ENCODE measurements around the gene OXSR1.
"Not testable (repeated sequence)": the region's sequence is repeated elsewhere in the genome, so short reads cannot be mapped to it uniquely, and the experiment has no call there.

Gene OXSR1

GRCh38 chr3:38275658-38276057 lies 110.3 kb downstream of the OXSR1 start:
- no peak for DNase-seq (ENCODE audit: low spot score in 2 of 2)
- H3K4me3 ChIP-seq: no peak overlapping the region
- no peaks in the 10 kb centered on the region for H3K36me3 ChIP-seq (replicated peaks)
- H3K4me1 ChIP-seq: 0 out of 2 replicates have a peak, but pooled peaks cover 3% of the 10 kb centered on the region
- in situ Hi-C loops (cut with MboI; ENCODE audit: low sequenced_read_pairs): no loop called here
- H3K9me3 ChIP-seq: no peaks in the 10 kb centered on the region
- H3K27me3 ChIP-seq (ENCODE audit: low read depth): no peaks in the 10 kb centered on the region

- Histone ChIP-seq H3K4me1 (0 out of 2 replicates have a peak, but pooled peaks cover 3% of the 10 kb centered on the region), H3K9me3 (no peaks in the 10 kb centered on the region), H3K27me3 (ENCODE audit: low read depth) (no peaks in the 10 kb centered on the region), H3K36me3 (replicated peaks) (no peaks in the 10 kb centered on the region), H3K4me3 (no peak overlapping the region)
- DNase-seq (ENCODE audit: low spot score in 2 of 2): no peak
- in situ Hi-C loops (cut with MboI; ENCODE audit: low sequenced_read_pairs): no loop called here
These were observed 111.0 kb downstream of the OXSR1 start for GRCh38 chr3:38276081-38276916.

GRCh38 chr3:38276917-38277630 lies 111.7 kb downstream of the OXSR1 start:
- no peaks in the 10 kb centered on the region for H3K36me3 ChIP-seq (replicated peaks)
- in situ Hi-C loops (cut with MboI; ENCODE audit: low sequenced_read_pairs): no loop called here
- H3K9me3 ChIP-seq: no peaks in the 10 kb centered on the region
- 0 out of 2 replicates have a peak, but pooled peaks cover 3% of the 10 kb centered on the region for H3K4me1 ChIP-seq
- H3K27me3 ChIP-seq (ENCODE audit: low read depth): no peaks in the 10 kb centered on the region
- H3K4me3 ChIP-seq: no peak overlapping the region
- no peak for DNase-seq (ENCODE audit: low spot score in 2 of 2)

- H3K36me3 ChIP-seq (replicated peaks): no peaks in the 10 kb centered on the region
- in situ Hi-C loops (cut with MboI; ENCODE audit: low sequenced_read_pairs): no loop called here
- no peak overlapping the region for H3K4me3 ChIP-seq
These were observed 113.5 kb downstream of the OXSR1 start for GRCh38 chr3:38278841-38279240.

GRCh38 chr3:38281895-38282686 lies 116.8 kb downstream of the OXSR1 start, which contains the start of gene SLC22A14:
Gene SLC22A14, plus strand, starts transcription at chr3:38282294. Its CDS starts 23,733 bp downstream, at chr3:38306027.
- no peaks in the 10 kb centered on the region for H3K9me3 ChIP-seq
- no peak within 1 kb of the TSS for H3K4me3 ChIP-seq
- in situ Hi-C loops (cut with MboI; ENCODE audit: low sequenced_read_pairs): no loop called here
- DNase-seq (ENCODE audit: low spot score in 2 of 2): peak in 1 of 2 experiments; percentile 33
- no peaks in the 10 kb centered on the region for H3K36me3 ChIP-seq (replicated peaks)
- no peaks in the 10 kb centered on the region for H3K4me1 ChIP-seq
- H3K27me3 ChIP-seq (ENCODE audit: low read depth): no peaks in the 10 kb centered on the region

More at GRCh38 chr3:38278841-38279240, 113.5 kb downstream of the OXSR1 start:
- Histone ChIP-seq H3K4me1 (no peaks in the 10 kb centered on the region), H3K9me3 (no peaks in the 10 kb centered on the region), H3K27me3 (ENCODE audit: low read depth) (no peaks in the 10 kb centered on the region)
- no peak for DNase-seq (ENCODE audit: low spot score in 2 of 2)

- Histone ChIP-seq H3K36me3 (replicated peaks) (no peaks in the 10 kb centered on the region), H3K9me3 (no peaks in the 10 kb centered on the region), H3K4me1 (no peaks in the 10 kb centered on the region), H3K4me3 (no peak overlapping the region), H3K27me3 (ENCODE audit: low read depth) (no peaks in the 10 kb centered on the region)
- in situ Hi-C loops (cut with MboI; ENCODE audit: low sequenced_read_pairs): no loop called here
- no peak for DNase-seq (ENCODE audit: low spot score in 2 of 2)
These were observed 118.7 kb downstream of the OXSR1 start for GRCh38 chr3:38283810-38284755.

GRCh38 chr3:38284756-38285150 lies 119.4 kb downstream of the OXSR1 start:
- in situ Hi-C loops (cut with MboI; ENCODE audit: low sequenced_read_pairs): no loop called here
- H3K27me3 ChIP-seq (ENCODE audit: low read depth): no peaks in the 10 kb centered on the region
- DNase-seq (ENCODE audit: low spot score in 2 of 2): no peak
- no peak overlapping the region for H3K4me3 ChIP-seq
- no peaks in the 10 kb centered on the region for H3K4me1 ChIP-seq
- no peaks in the 10 kb centered on the region for H3K9me3 ChIP-seq
- H3K36me3 ChIP-seq (replicated peaks): no peaks in the 10 kb centered on the region

GRCh38 chr3:38289286-38290217 lies 124.2 kb downstream of the OXSR1 start:
- H3K4me1 ChIP-seq; in situ Hi-C loops (cut with MboI; ENCODE audit: low sequenced_read_pairs); H3K4me3 ChIP-seq; DNase-seq (ENCODE audit: low spot score in 2 of 2); H3K36me3 ChIP-seq (replicated peaks); H3K9me3 ChIP-seq; H3K27me3 ChIP-seq (ENCODE audit: low read depth): not testable (repeated sequence)

GRCh38 chr3:38297053-38297452 lies 131.7 kb downstream of the OXSR1 start:
- H3K27me3 ChIP-seq (ENCODE audit: low read depth); in situ Hi-C loops (cut with MboI; ENCODE audit: low sequenced_read_pairs); H3K36me3 ChIP-seq (replicated peaks); H3K9me3 ChIP-seq; H3K4me3 ChIP-seq; H3K4me1 ChIP-seq; DNase-seq (ENCODE audit: low spot score in 2 of 2): not testable (repeated sequence)

- in situ Hi-C loops (cut with MboI; ENCODE audit: low sequenced_read_pairs): no loop called here
- H3K4me3 ChIP-seq: no peak overlapping the region
- H3K27me3 ChIP-seq (ENCODE audit: low read depth): no peaks in the 10 kb centered on the region; the same call in 1 of the 2 replicates
- H3K4me1 ChIP-seq: no peaks in the 10 kb centered on the region
- H3K36me3 ChIP-seq (replicated peaks): no peaks in the 10 kb centered on the region
- no peak for DNase-seq (ENCODE audit: low spot score in 2 of 2)
- H3K9me3 ChIP-seq: no peaks in the 10 kb centered on the region
These were observed 132.2 kb downstream of the OXSR1 start for GRCh38 chr3:38297537-38297936.

- Histone ChIP-seq H3K36me3 (replicated peaks) (no peaks in the 10 kb centered on the region), H3K9me3 (no peaks in the 10 kb centered on the region), H3K4me1 (no peaks in the 10 kb centered on the region), H3K27me3 (ENCODE audit: low read depth) (no peaks in the 10 kb centered on the region; the same call in 1 of the 2 replicates), H3K4me3 (no peak overlapping the region)
- peak in 1 of 2 experiments; percentile 9 for DNase-seq (ENCODE audit: low spot score in 2 of 2)
- in situ Hi-C loops (cut with MboI; ENCODE audit: low sequenced_read_pairs): no loop called here
These were observed 132.8 kb downstream of the OXSR1 start for GRCh38 chr3:38297947-38298711.

Measured in HAP-1 (cell line).